DMS53 (cell line): ENCODE measurements around the gene SLC1A2.
"Not testable (repeated sequence)": the region's sequence is repeated elsewhere in the genome, so short reads cannot be mapped to it uniquely, and the experiment has no call there.

Source experiments
- DNase-seq: peaks from one replicate; lab custom pipeline; 2025; lab: John Stamatoyannopoulos, UW

Gene SLC1A2

GRCh38 chr11:35241083-35241482 is 178.3 kb downstream of the SLC1A2 start:
- no peak for DNase-seq

- no peak for DNase-seq
Measured at GRCh38 chr11:35239471-35240075, 179.8 kb downstream of the SLC1A2 start.

- DNase-seq: no peak
Measured at GRCh38 chr11:35238882-35239281, 180.5 kb downstream of the SLC1A2 start.

GRCh38 chr11:35237860-35238715 is 181.3 kb downstream of the SLC1A2 start:
- DNase-seq: peak; percentile 87

- peak; percentile 8 for DNase-seq
Measured at GRCh38 chr11:35237351-35237750, 182.0 kb downstream of the SLC1A2 start.

GRCh38 chr11:35236667-35237003 is 182.7 kb downstream of the SLC1A2 start:
- no peak for DNase-seq

GRCh38 chr11:35235936-35236666 is 183.3 kb downstream of the SLC1A2 start:
- peak; percentile 23 for DNase-seq

- no peak for DNase-seq
Measured at GRCh38 chr11:35235498-35235897, 183.9 kb downstream of the SLC1A2 start.

GRCh38 chr11:35235157-35235468 is 184.2 kb downstream of the SLC1A2 start:
- DNase-seq: no peak

- no peak for DNase-seq
Measured at GRCh38 chr11:35234460-35235156, 184.8 kb downstream of the SLC1A2 start.

GRCh38 chr11:35233518-35233917 is 185.8 kb downstream of the SLC1A2 start:
- DNase-seq: no peak

GRCh38 chr11:35232891-35233330 is 186.4 kb downstream of the SLC1A2 start:
- DNase-seq: no peak

GRCh38 chr11:35231076-35231860 is 188.1 kb downstream of the SLC1A2 start:
- DNase-seq: no peak

GRCh38 chr11:35230388-35230787 is 189.0 kb downstream of the SLC1A2 start:
- no peak for DNase-seq

GRCh38 chr11:35228328-35228725 is 191.0 kb downstream of the SLC1A2 start:
- no peak for DNase-seq

GRCh38 chr11:35227576-35228327 is 191.6 kb downstream of the SLC1A2 start:
- DNase-seq: no peak

GRCh38 chr11:35226756-35227155 is 192.6 kb downstream of the SLC1A2 start:
- not testable (repeated sequence) for DNase-seq

GRCh38 chr11:35225946-35226520 is 193.3 kb downstream of the SLC1A2 start:
- no peak for DNase-seq

- DNase-seq: no peak
Measured at GRCh38 chr11:35223991-35224390, 195.4 kb downstream of the SLC1A2 start.

GRCh38 chr11:35223371-35223796 is 196.0 kb downstream of the SLC1A2 start:
- no peak for DNase-seq
